Keratinocyte (primary cell): ENCODE results near the gene CCL8. TPM values are rescaled to one million over a fixed set of nuclear protein-coding genes. Genes with fewer than 3 reads are reported as not detected.

Source experiments
- DNase-seq: peaks from one replicate; pipeline ENCODE4 v3.0.0-alpha.2; 2011; ENCODE audit warnings: low read depth, missing footprints, low spot score
- FAIRE-seq: peaks from 2 replicates; lab custom pipeline; 2011; peaks lifted over from hg19 to GRCh38; lab: Jason Lieb, UNC
- H2AFZ ChIP-seq: 2 replicates; pipeline ENCODE4 v1.6.0; 2012; ENCODE audit warnings: low read length, control low read depth, inconsistent platforms; ENCODE audit not compliant: control insufficient read depth
- H3K27ac ChIP-seq: 2 replicates; pipeline ENCODE4 v1.5.1; 2011; ENCODE audit warnings: low read length; ENCODE audit not compliant: control insufficient read depth, insufficient read depth
- H3K27me3 ChIP-seq: 3 replicates; pipeline ENCODE4 v1.6.0; 2011; ENCODE audit warnings: low read length; ENCODE audit not compliant: control insufficient read depth, insufficient read depth; ENCODE audit errors: extremely low read depth
- H3K36me3 ChIP-seq, 2 experiments: 2 replicates in 1 of 2; 3 replicates in 1 of 2; pipeline ENCODE4 v1.5.1; 2011; ENCODE audit warnings: low read length in 2 of 2, mild to moderate bottlenecking in 1 of 2; ENCODE audit not compliant: control insufficient read depth in 2 of 2, insufficient read depth in 2 of 2; ENCODE audit errors: extremely low read depth in 1 of 2
- H3K4me1 ChIP-seq: 3 replicates; pipeline ENCODE4 v1.5.1; 2011; ENCODE audit warnings: low read length; ENCODE audit not compliant: control insufficient read depth, insufficient read depth; ENCODE audit errors: extremely low read depth
- H3K4me2 ChIP-seq: 3 replicates; pipeline ENCODE4 v1.6.0; 2011; ENCODE audit warnings: low read depth, low read length; ENCODE audit not compliant: control insufficient read depth, insufficient read depth; ENCODE audit errors: extremely low read depth
- H3K4me3 ChIP-seq, 3 experiments: fragments of 200-600 bp in 1 of 3; sonication (generic) in 1 of 3; 2 replicates in 2 of 3; 3 replicates in 1 of 3; pipeline ENCODE4 v1.5.1; 2011 to 2016; ENCODE audit warnings: low read length in 3 of 3, mild to moderate bottlenecking in 3 of 3, control low read depth in 2 of 3, inconsistent platforms in 1 of 3, low read depth in 1 of 3, mixed read lengths in 1 of 3, mixed run types in 1 of 3, moderate library complexity in 1 of 3; ENCODE audit not compliant: control insufficient read depth in 2 of 3, insufficient read depth in 2 of 3; ENCODE audit errors: extremely low read depth in 1 of 3
- H3K79me2 ChIP-seq: 2 replicates; pipeline ENCODE4 v1.6.0; 2012; ENCODE audit warnings: low read length; ENCODE audit not compliant: control insufficient read depth, insufficient read depth
- H3K9ac ChIP-seq: 3 replicates; pipeline ENCODE4 v1.6.0; 2011; ENCODE audit warnings: low read length; ENCODE audit not compliant: control insufficient read depth, insufficient read depth; ENCODE audit errors: extremely low read depth
- H3K9me1 ChIP-seq: 3 replicates; pipeline ENCODE4 v1.6.0; 2011; ENCODE audit warnings: low read length; ENCODE audit not compliant: control insufficient read depth, insufficient read depth; ENCODE audit errors: extremely low read depth
- H3K9me3 ChIP-seq: 2 replicates; pipeline ENCODE4 v1.5.1; 2012; ENCODE audit warnings: low read depth, low read length; ENCODE audit not compliant: control insufficient read depth
- H4K20me1 ChIP-seq: 3 replicates; pipeline ENCODE4 v1.6.0; 2011; ENCODE audit warnings: low read length; ENCODE audit not compliant: control insufficient read depth, insufficient read depth; ENCODE audit errors: extremely low read depth
- CTCF ChIP-seq, 3 experiments: IDR thresholded peaks in 1 of 3; conservative IDR thresholded peaks in 1 of 3; optimal IDR thresholded peaks in 1 of 3; 2 replicates in 2 of 3; 3 replicates in 1 of 3; pipeline versions ENCODE3 to v1.5.1; 2011; ENCODE audit warnings: low read length in 3 of 3, mild to moderate bottlenecking in 3 of 3, moderate library complexity in 2 of 3, control low read depth in 1 of 3, inconsistent platforms in 1 of 3; ENCODE audit not compliant: insufficient read depth in 2 of 3; ENCODE audit errors: extremely low read depth in 1 of 3
- EZH2 ChIP-seq: IDR thresholded peaks from one replicate; pipeline ENCODE4 v1.6.1; 2012; ENCODE audit warnings: inconsistent platforms, mild to moderate bottlenecking, low read length, moderate library complexity
- dilution Hi-C: fragments of 300-500 bp; cut with MboI; formaldehyde crosslinking; loops from one replicate; pipeline ENCODE4 v1.7.0; 2020; ENCODE audit warnings: low sequenced_read_pairs; ENCODE audit not compliant: extremely low pct_ligation_motif_present
- polyA plus RNA-seq, 5 experiments: library from polyadenylated mRNA; depleted of rRNA in 3 of 5; stranded (reverse) in 3 of 5; stranded (forward) in 1 of 5; unstranded in 1 of 5; fragments of >200 nt; gene quantifications; 1 replicate in 1 of 5; 2 replicates in 3 of 5; 3 replicates in 1 of 5; pipeline versions ENCODE4 v1.2.1 to v1.2.3, GENCODE V29; 2011 to 2012; ENCODE audit warnings: missing spikeins in 2 of 5, low read depth in 1 of 5, low replicate concordance in 1 of 5

Gene CCL8
- polyA plus RNA-seq, 1 donor (not counting 4 experiments of a cell fraction or from before 2014, with no cell fraction given): not detected

GRCh38 chr17:34370997-34371395 lies 51.8 kb downstream of the CCL8 start:
- no peaks in the 10 kb centered on the region for H3K79me2 ChIP-seq
- dilution Hi-C loops: loop anchor here (25.0 kb wide), 1 partner anchor 159 kb away; no protein-coding TSS in a partner anchor
- FAIRE-seq (peak; percentile 17), DNase-seq (peak; percentile 17)
- no peak overlapping the region for H3K27ac ChIP-seq
- no peak overlapping the region for H2AFZ ChIP-seq
- H3K9me3 ChIP-seq: no peaks in the 10 kb centered on the region
- H3K4me3 ChIP-seq: no peak overlapping the region
- H3K4me1 ChIP-seq: peaks cover 6% of the 10 kb centered on the region
- no peaks in the 10 kb centered on the region for H3K36me3 ChIP-seq
- no peak overlapping the region for H3K4me2 ChIP-seq
- TF ChIP-seq EZH2: no peak
- no peak for TF ChIP-seq CTCF (optimal IDR thresholded peaks at IDR 0.05 in 1 of 3, IDR thresholded peaks at IDR 0.05 in 1 of 3, conservative IDR thresholded peaks at IDR 0.05 in 1 of 3; ENCODE audit: extremely low read depth in 1 of 3, insufficient read depth in 2 of 3, low read length in 3 of 3)
- H4K20me1 ChIP-seq: no peaks in the 10 kb centered on the region
- H3K9me1 ChIP-seq: no peaks in the 10 kb centered on the region
- H3K27me3 ChIP-seq: no peaks in the 10 kb centered on the region
- H3K9ac ChIP-seq: no peak overlapping the region

Other genes with a start within 250 kb of the CCL8 start
- 0.24 to 0.49 TPM in 2 of 3 replicates, not detected in the other for gene CCL2, start 64.2 kb upstream of the CCL8 start, polyA plus RNA-seq
- not detected in 3 replicates for gene CCL7, start 49.2 kb upstream of the CCL8 start, polyA plus RNA-seq
- not detected in 3 replicates for gene CCL11, start 33.7 kb upstream of the CCL8 start, polyA plus RNA-seq
- gene CCL13, start 37.0 kb downstream of the CCL8 start, polyA plus RNA-seq: not detected in 3 replicates
- gene CCL1, start 43.8 kb downstream of the CCL8 start, polyA plus RNA-seq: not detected in 3 replicates